Erythroblast (primary cell): ENCODE measurements around the gene CCDC192.

Experiments used
- GATA1 ChIP-seq: IDR thresholded peaks from 2 replicates; pipeline ENCODE4 v1.6.1; 2011; ENCODE audit warnings: low read depth, mild to moderate bottlenecking, control low read depth, low read length, moderate library complexity
- POLR2A ChIP-seq: IDR thresholded peaks from 2 replicates; pipeline ENCODE4 v1.6.1; 2011; ENCODE audit warnings: mild to moderate bottlenecking, low read length

DNA sequence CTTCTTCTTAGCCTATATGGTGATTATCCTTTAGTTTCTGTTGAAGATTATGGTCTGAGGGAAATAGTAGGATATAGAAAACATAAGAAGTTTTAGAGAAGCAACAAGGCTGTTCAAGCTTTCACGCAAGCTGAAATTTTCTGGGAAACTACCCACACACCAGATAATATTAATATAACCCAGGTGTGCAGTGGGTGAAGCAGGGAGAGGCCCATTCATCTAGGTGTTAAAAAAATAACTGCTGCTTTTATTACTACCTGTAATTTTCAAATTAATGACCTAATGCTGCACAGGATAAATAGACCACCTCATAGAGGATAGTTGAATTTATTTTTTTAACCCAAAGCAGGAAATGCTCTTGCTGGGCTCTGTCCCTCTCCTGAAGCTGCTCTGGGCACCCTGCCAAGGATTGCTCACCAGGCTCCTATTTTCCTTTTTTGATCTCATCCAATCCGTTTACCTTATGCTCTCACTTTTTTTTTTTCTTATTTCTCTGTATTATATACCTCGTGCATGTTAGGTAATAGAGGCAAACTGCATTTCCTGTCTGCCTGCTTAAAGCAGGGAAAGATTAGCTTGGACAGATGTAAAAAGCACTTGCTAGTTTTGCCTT, 256.1 kb downstream of the CCDC192 start:
- TF ChIP-seq POLR2A (no peak), GATA1 (no peak)
